T-helper 2 cell treated with Interferon-gamma antibody and Interleukin-4, amounts not matched to agents 5 μg/mL and 100 μg/mL, for 36 hours (primary cell): Measurements from ENCODE around the gene SLC10A7.

Source experiments
- DNase-seq: peaks from one replicate; pipeline ENCODE4 v3.0.0; 2021; ENCODE audit warnings: low spot score
- H3K27ac Mint-ChIP-seq: one replicate; pipeline ENCODE4 v1.8.0; 2021; ENCODE audit warnings: mild to moderate bottlenecking, mixed read lengths
- H3K27me3 Mint-ChIP-seq: one replicate; pipeline ENCODE4 v1.8.0; 2021; ENCODE audit warnings: low read depth, mixed read lengths
- H3K36me3 Mint-ChIP-seq: one replicate; pipeline ENCODE4 v1.8.0; 2021; ENCODE audit warnings: low read depth, mixed read lengths
- H3K4me1 Mint-ChIP-seq: one replicate; pipeline ENCODE4 v1.8.0; 2021; ENCODE audit warnings: low read depth, mixed read lengths
- H3K4me3 Mint-ChIP-seq: one replicate; pipeline ENCODE4 v1.8.0; 2022; ENCODE audit warnings: mild to moderate bottlenecking, moderate library complexity, mixed read lengths
- H3K9me3 Mint-ChIP-seq: one replicate; pipeline ENCODE4 v1.8.0; 2021; ENCODE audit warnings: mixed read lengths

Gene SLC10A7

DNA sequence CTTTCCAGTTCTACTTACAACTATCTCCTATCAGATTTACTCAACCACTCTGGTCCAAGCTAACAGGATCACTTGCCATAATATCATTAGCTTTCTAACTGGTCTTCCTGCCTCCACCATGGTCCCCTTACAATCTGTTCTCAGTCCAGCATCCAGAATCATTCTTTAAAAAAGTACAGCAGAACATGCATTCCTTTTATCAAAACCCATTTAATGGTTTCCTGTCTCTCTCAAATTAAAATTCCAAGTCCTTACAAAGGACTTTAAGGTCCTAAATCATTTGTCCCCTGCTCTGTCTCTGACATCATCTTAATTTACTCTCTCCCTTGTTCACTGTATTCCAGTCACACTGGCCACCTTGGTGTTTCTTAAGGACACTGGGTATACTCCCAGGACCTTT, 202.8 kb downstream of the SLC10A7 start:
- H3K36me3 Mint-ChIP-seq, result peaks cover 4% of the 10 kb centered on the region
- peaks cover 2% of the 10 kb centered on the region for H3K9me3 Mint-ChIP-seq
- no peak overlapping the region for H3K4me3 Mint-ChIP-seq
- no peak overlapping the region for H3K27ac Mint-ChIP-seq
- H3K27me3 Mint-ChIP-seq, result no peaks in the 10 kb centered on the region
- no peaks in the 10 kb centered on the region for H3K4me1 Mint-ChIP-seq
- DNase-seq, result no peak

- DNase-seq, result no peak
- Mint-ChIP-seq H3K4me3 (no peak overlapping the region), H3K9me3 (peaks cover 2% of the 10 kb centered on the region), H3K27ac (no peak overlapping the region), H3K27me3 (no peaks in the 10 kb centered on the region), H3K36me3 (peaks cover 1% of the 10 kb centered on the region), H3K4me1 (no peaks in the 10 kb centered on the region)
Measured at GRCh38 chr4:146317783-146318182, 204.0 kb downstream of the SLC10A7 start.

- H3K9me3 Mint-ChIP-seq, result no peaks in the 10 kb centered on the region
- DNase-seq, result no peak
- H3K4me1 Mint-ChIP-seq, result no peaks in the 10 kb centered on the region
- no peaks in the 10 kb centered on the region for H3K36me3 Mint-ChIP-seq
- no peaks in the 10 kb centered on the region for H3K27me3 Mint-ChIP-seq
- H3K4me3 Mint-ChIP-seq, result no peak overlapping the region
- H3K27ac Mint-ChIP-seq, result no peak overlapping the region
Measured at GRCh38 chr4:146315184-146315583, 206.6 kb downstream of the SLC10A7 start.

- Mint-ChIP-seq H3K36me3 (no peaks in the 10 kb centered on the region), H3K27ac (no peak overlapping the region), H3K4me3 (no peak overlapping the region), H3K4me1 (no peaks in the 10 kb centered on the region), H3K9me3 (no peaks in the 10 kb centered on the region), H3K27me3 (no peaks in the 10 kb centered on the region)
- DNase-seq, result no peak
Measured at GRCh38 chr4:146311238-146311970, 210.3 kb downstream of the SLC10A7 start.

DNA sequence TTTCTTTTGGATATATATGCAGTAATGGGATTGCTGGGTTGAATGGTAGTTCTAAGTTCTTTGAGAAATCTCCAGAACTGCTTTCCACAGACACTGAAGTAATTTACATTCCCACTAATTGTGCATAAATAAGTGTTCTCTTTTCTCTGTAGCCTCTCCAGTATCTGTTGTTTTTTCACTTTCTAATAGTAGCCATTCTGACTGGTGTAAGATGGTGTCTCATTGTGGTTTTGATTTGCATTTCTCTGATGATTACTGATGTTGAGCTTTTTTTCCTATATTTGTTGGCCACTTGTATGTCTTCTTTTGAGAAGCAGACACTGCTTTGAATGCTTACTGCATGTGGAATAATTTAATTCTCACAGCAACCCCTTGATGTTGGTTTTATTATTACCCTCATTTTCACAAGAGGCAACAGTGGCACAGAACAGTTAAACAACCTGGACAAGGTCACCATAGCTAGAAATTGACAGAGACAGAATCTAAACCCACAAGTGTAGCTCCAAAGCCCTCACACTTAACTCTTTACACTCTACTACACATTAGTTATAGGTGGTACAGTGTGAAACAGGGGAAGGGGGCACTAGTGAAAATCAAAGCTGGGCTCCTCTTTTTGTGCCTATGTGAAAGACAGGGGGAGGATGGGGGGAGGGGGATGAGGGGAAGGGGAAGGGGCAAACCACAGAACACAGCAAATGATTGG, 211.3 kb downstream of the SLC10A7 start:
- no peaks in the 10 kb centered on the region for H3K4me1 Mint-ChIP-seq
- H3K27me3 Mint-ChIP-seq, result no peaks in the 10 kb centered on the region
- H3K9me3 Mint-ChIP-seq, result no peaks in the 10 kb centered on the region

GRCh38 chr4:146308951-146309350, 212.8 kb downstream of the SLC10A7 start:
- Mint-ChIP-seq H3K27me3 (no peaks in the 10 kb centered on the region), H3K4me1 (no peaks in the 10 kb centered on the region), H3K4me3 (no peak overlapping the region), H3K9me3 (no peaks in the 10 kb centered on the region), H3K36me3 (peaks cover 6% of the 10 kb centered on the region), H3K27ac (no peak overlapping the region)
- DNase-seq, result no peak

More for the DNA sequence above, 211.3 kb downstream of the SLC10A7 start:
- H3K4me3 Mint-ChIP-seq, result no peak overlapping the region
- H3K36me3 Mint-ChIP-seq, result no peaks in the 10 kb centered on the region
- no peak for DNase-seq
- no peak overlapping the region for H3K27ac Mint-ChIP-seq

DNA sequence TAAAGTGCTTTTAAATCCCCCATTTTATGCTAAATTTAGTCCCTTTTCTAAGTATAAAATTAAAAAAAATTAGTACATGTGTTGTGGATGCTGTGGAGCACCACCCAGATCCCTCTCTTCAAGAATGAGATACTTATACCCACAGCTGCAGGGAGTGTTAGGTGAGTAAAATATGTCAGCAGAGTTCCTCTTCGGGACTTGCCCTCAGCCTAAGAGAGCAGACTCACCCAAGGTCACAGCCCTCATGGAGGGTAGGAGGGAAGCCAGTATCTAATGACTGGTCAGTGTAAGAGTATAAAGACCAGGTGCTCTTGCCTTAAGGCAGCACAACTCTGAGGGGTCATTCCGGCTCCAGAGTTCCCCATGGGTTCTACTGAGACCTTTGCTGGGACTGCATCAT, 218.9 kb downstream of the SLC10A7 start:
- H3K4me1 Mint-ChIP-seq, result no peaks in the 10 kb centered on the region
- H3K27ac Mint-ChIP-seq, result no peak overlapping the region
- peaks cover 6% of the 10 kb centered on the region for H3K36me3 Mint-ChIP-seq
- no peak overlapping the region for H3K4me3 Mint-ChIP-seq
- no peak for DNase-seq
- H3K9me3 Mint-ChIP-seq, result no peaks in the 10 kb centered on the region
- no peaks in the 10 kb centered on the region for H3K27me3 Mint-ChIP-seq

- DNase-seq, result no peak
- Mint-ChIP-seq H3K4me3 (no peak overlapping the region), H3K27ac (no peak overlapping the region), H3K36me3 (peaks cover 5% of the 10 kb centered on the region), H3K27me3 (no peaks in the 10 kb centered on the region), H3K4me1 (no peaks in the 10 kb centered on the region), H3K9me3 (no peaks in the 10 kb centered on the region)
Measured at GRCh38 chr4:146299607-146300006, 222.1 kb downstream of the SLC10A7 start.

- Mint-ChIP-seq H3K27me3 (no peaks in the 10 kb centered on the region), H3K27ac (no peak overlapping the region), H3K36me3 (peaks cover 7% of the 10 kb centered on the region), H3K4me3 (no peak overlapping the region), H3K9me3 (no peaks in the 10 kb centered on the region), H3K4me1 (no peaks in the 10 kb centered on the region)
- DNase-seq, result no peak
Measured at GRCh38 chr4:146294776-146295175, 227.0 kb downstream of the SLC10A7 start.

- Mint-ChIP-seq H3K4me3 (no peak overlapping the region), H3K27ac (no peak overlapping the region), H3K4me1 (no peaks in the 10 kb centered on the region), H3K9me3 (no peaks in the 10 kb centered on the region), H3K27me3 (no peaks in the 10 kb centered on the region), H3K36me3 (peaks cover 7% of the 10 kb centered on the region)
- DNase-seq, result no peak
Measured at GRCh38 chr4:146292508-146292907, 229.2 kb downstream of the SLC10A7 start.

DNA sequence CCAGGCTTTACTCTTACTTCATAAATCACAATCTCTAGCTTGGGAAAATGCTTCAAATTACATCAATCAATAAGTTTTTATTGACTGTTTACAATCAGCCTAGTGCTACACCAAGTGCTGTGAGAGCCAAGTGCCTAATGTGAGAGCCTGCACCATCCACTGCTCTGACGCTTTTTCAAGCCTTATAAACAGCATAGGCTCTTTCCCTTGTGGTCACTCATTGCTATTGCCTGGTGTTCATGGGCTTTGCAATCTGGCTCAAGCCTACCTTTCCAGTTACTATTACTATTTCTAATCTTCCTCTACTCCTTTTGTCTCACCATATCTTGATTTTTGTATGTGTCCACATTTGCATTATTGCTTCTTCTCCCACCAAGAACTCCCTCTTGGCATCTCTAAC, 230.4 kb downstream of the SLC10A7 start:
- DNase-seq, result no peak
- no peak overlapping the region for H3K27ac Mint-ChIP-seq
- H3K27me3 Mint-ChIP-seq, result no peaks in the 10 kb centered on the region
- no peak overlapping the region for H3K4me3 Mint-ChIP-seq
- H3K4me1 Mint-ChIP-seq, result no peaks in the 10 kb centered on the region
- H3K9me3 Mint-ChIP-seq, result no peaks in the 10 kb centered on the region
- H3K36me3 Mint-ChIP-seq, result peaks cover 7% of the 10 kb centered on the region

GRCh38 chr4:146288193-146288592, 233.5 kb downstream of the SLC10A7 start:
- H3K4me3 Mint-ChIP-seq, result no peak overlapping the region
- no peak overlapping the region for H3K27ac Mint-ChIP-seq
- H3K27me3 Mint-ChIP-seq, result no peaks in the 10 kb centered on the region
- no peaks in the 10 kb centered on the region for H3K9me3 Mint-ChIP-seq
- H3K4me1 Mint-ChIP-seq, result no peaks in the 10 kb centered on the region
- no peak for DNase-seq
- H3K36me3 Mint-ChIP-seq, result peaks cover 7% of the 10 kb centered on the region

DNA sequence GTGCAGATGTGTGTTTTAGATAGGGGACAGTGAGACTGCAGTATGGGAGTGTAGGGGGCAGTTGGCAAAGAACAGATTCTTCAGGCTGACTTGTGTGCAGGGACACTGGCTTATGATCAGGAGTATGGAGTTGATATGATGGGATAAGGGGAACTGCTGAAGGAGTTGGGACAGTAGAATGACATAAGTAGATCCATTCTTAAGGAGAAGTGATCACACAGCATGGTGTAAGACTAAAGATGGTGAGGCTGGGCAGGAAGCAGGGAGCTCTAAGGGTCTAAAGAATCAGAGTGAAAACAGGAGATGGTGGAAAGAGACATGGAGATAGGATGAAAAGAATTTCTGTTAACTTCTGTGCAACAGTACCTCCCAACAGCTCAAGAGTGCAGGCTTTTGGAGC, 236.7 kb downstream of the SLC10A7 start:
- Mint-ChIP-seq H3K4me3 (no peak overlapping the region), H3K9me3 (no peaks in the 10 kb centered on the region), H3K4me1 (no peaks in the 10 kb centered on the region), H3K36me3 (no peaks in the 10 kb centered on the region), H3K27me3 (no peaks in the 10 kb centered on the region), H3K27ac (no peak overlapping the region)
- no peak for DNase-seq

- Mint-ChIP-seq H3K27ac (no peak overlapping the region), H3K9me3 (no peaks in the 10 kb centered on the region), H3K4me3 (no peak overlapping the region), H3K4me1 (no peaks in the 10 kb centered on the region), H3K27me3 (no peaks in the 10 kb centered on the region), H3K36me3 (no peaks in the 10 kb centered on the region)
- DNase-seq, result no peak
Measured at GRCh38 chr4:146283758-146284651, 237.7 kb downstream of the SLC10A7 start.
